Thyroid gland (tissue), 4 donors: ENCODE measurements around the gene SHANK3.

ENCODE experiments used
- CTCF ChIP-seq, 6 experiments: fragments of 200-600 bp in 3 of 6; fragments of 450-650 bp in 3 of 6; sonication (generic) in 3 of 6; IDR thresholded peaks; one replicate each; pipeline ENCODE4 v1.5.1; 2016 to 2019; ENCODE audit warnings: antibody characterized with exemption in 6 of 6, mild to moderate bottlenecking in 2 of 6, inconsistent platforms in 1 of 6, moderate library complexity in 1 of 6
- POLR2A ChIP-seq, 2 donors: fragments of 450-650 bp; IDR thresholded peaks; one replicate each; pipeline ENCODE4 v1.6.1; 2017; ENCODE audit warnings: antibody characterized with exemption in 2 of 2, mild to moderate bottlenecking in 2 of 2, moderate library complexity in 1 of 2

GRCh38 chr22:50705219-50705691 is 32.6 kb downstream of the SHANK3 start:
- TF ChIP-seq CTCF (IDR thresholded peaks at IDR 0.05) (no peak), POLR2A (IDR thresholded peaks at IDR 0.05) (no peak)
